Stimulated activated naive B cell treated with anti-CD40 and anti-IgM and Interleukin-4, amounts not matched to agents 10 μg/mL and 1 μg/mL and 100 μg/mL, for 72 hours (primary cell): ENCODE results near the gene ZNF816.

ENCODE experiments used
- ATAC-seq, 2 donors: fragments of 150-1000 bp; cut with Tn5 transposase; replicated peaks; 2 replicates each; pipeline ENCODE4 v1.10.0; 2021; ENCODE audit warnings: moderate library complexity in 1 of 2
- DNase-seq: peaks from one replicate; pipeline ENCODE4 v3.0.0; 2021
- H3K27ac Mint-ChIP-seq: one replicate; pipeline ENCODE4 v1.8.0; 2022; ENCODE audit warnings: mild to moderate bottlenecking, mixed read lengths
- H3K27me3 Mint-ChIP-seq, 2 donors: one replicate each; pipeline ENCODE4 v1.8.0; 2022; ENCODE audit warnings: mixed read lengths in 2 of 2
- H3K36me3 Mint-ChIP-seq, 2 donors: one replicate each; pipeline ENCODE4 v1.8.0; 2022; ENCODE audit warnings: mixed read lengths in 2 of 2, mild to moderate bottlenecking in 1 of 2
- H3K4me1 Mint-ChIP-seq, 2 donors: one replicate each; pipeline ENCODE4 v1.8.0; 2022; ENCODE audit warnings: mixed read lengths in 2 of 2, mild to moderate bottlenecking in 1 of 2
- H3K4me3 Mint-ChIP-seq, 2 donors: one replicate each; pipeline ENCODE4 v1.8.0; 2022; ENCODE audit warnings: mild to moderate bottlenecking in 2 of 2, mixed read lengths in 2 of 2, moderate library complexity in 1 of 2
- H3K9me3 Mint-ChIP-seq, 2 donors: one replicate each; pipeline ENCODE4 v1.8.0; 2022; ENCODE audit warnings: mixed read lengths in 2 of 2, mild to moderate bottlenecking in 1 of 2

The ZNF816 gene

GRCh38 chr19:52962394-52963246 lies at the start of gene ZNF816:
ZNF816 (minus strand) TSS chr19:52962881; CDS start chr19:52956089, 6,792 bp downstream.
- DNase-seq (peak; percentile 96), ATAC-seq (peak; percentile 99 to 100)
- Mint-ChIP-seq H3K27me3 (no peaks in the 10 kb centered on the region), H3K9me3 (peaks cover 13 to 14% of the 10 kb centered on the region in 2 donors), H3K4me3 (peak within 1 kb of the TSS; percentile 93 to 94), H3K27ac (peak within 1 kb of the TSS; percentile 91), H3K36me3 (peaks cover 25 to 35% of the 10 kb centered on the region in 2 donors), H3K4me1 (peaks cover 11 to 30% of the 10 kb centered on the region in 2 donors)

GRCh38 chr19:53012006-53012405 lies 49.3 kb upstream of the ZNF816 start:
- Mint-ChIP-seq H3K27me3 (peaks cover 12 to 14% of the 10 kb centered on the region in 2 donors), H3K36me3 (no peaks in the 10 kb centered on the region), H3K4me1 (peaks cover 3 to 12% of the 10 kb centered on the region in 2 donors), H3K27ac (no peak overlapping the region), H3K9me3 (peaks cover 0 to 5% of the 10 kb centered on the region in 2 donors), H3K4me3 (no peak overlapping the region)
- DNase-seq (no peak), ATAC-seq (no peak)

- Mint-ChIP-seq H3K36me3 (no peaks in the 10 kb centered on the region), H3K4me3 (no peak overlapping the region), H3K27ac (no peak overlapping the region), H3K4me1 (peaks cover 3 to 12% of the 10 kb centered on the region in 2 donors), H3K27me3 (peaks cover 12 to 14% of the 10 kb centered on the region in 2 donors), H3K9me3 (peaks cover 0 to 5% of the 10 kb centered on the region in 2 donors)
- ATAC-seq (no peak), DNase-seq (no peak)
Measured at GRCh38 chr19:53010494-53010893, 47.8 kb upstream of the ZNF816 start.

- Mint-ChIP-seq H3K27me3 (peaks cover 8 to 12% of the 10 kb centered on the region in 2 donors), H3K9me3 (peaks cover 0 to 3% of the 10 kb centered on the region in 2 donors), H3K27ac (no peak overlapping the region), H3K4me1 (peaks cover 3 to 12% of the 10 kb centered on the region in 2 donors), H3K36me3 (no peaks in the 10 kb centered on the region), H3K4me3 (no peak overlapping the region)
- DNase-seq = no peak
- no peak for ATAC-seq
Measured at GRCh38 chr19:53008061-53008778, 45.5 kb upstream of the ZNF816 start.

GRCh38 chr19:53007606-53008005 lies 44.9 kb upstream of the ZNF816 start:
- peaks cover 0 to 3% of the 10 kb centered on the region in 2 donors for H3K9me3 Mint-ChIP-seq
- H3K4me3 Mint-ChIP-seq = peak overlapping the region in 1 of 2 donors; percentile 54
- H3K27ac Mint-ChIP-seq = no peak overlapping the region
- no peak for DNase-seq
- no peaks in the 10 kb centered on the region for H3K36me3 Mint-ChIP-seq
- peaks cover 3 to 12% of the 10 kb centered on the region in 2 donors for H3K4me1 Mint-ChIP-seq
- peak in 1 of 2 donors; percentile 41 for ATAC-seq
- H3K27me3 Mint-ChIP-seq = peaks cover 8 to 12% of the 10 kb centered on the region in 2 donors

GRCh38 chr19:53007200-53007599 lies 44.5 kb upstream of the ZNF816 start:
- Mint-ChIP-seq H3K4me3 (no peak overlapping the region), H3K27me3 (peaks cover 8 to 12% of the 10 kb centered on the region in 2 donors), H3K9me3 (peaks cover 0 to 3% of the 10 kb centered on the region in 2 donors), H3K27ac (no peak overlapping the region), H3K36me3 (no peaks in the 10 kb centered on the region), H3K4me1 (peaks cover 3 to 12% of the 10 kb centered on the region in 2 donors)
- ATAC-seq (peak in 1 of 2 donors; percentile 63), DNase-seq (no peak)

- H3K4me3 Mint-ChIP-seq = no peak overlapping the region
- peaks cover 3 to 12% of the 10 kb centered on the region in 2 donors for H3K4me1 Mint-ChIP-seq
- peaks cover 5 to 10% of the 10 kb centered on the region in 2 donors for H3K27me3 Mint-ChIP-seq
- no peaks in the 10 kb centered on the region for H3K36me3 Mint-ChIP-seq
- H3K27ac Mint-ChIP-seq = no peak overlapping the region
- H3K9me3 Mint-ChIP-seq = peaks cover 0 to 4% of the 10 kb centered on the region in 2 donors
- ATAC-seq = no peak
- no peak for DNase-seq
Measured at GRCh38 chr19:53004242-53004641, 41.6 kb upstream of the ZNF816 start.

GRCh38 chr19:53002479-53002878 lies 39.8 kb upstream of the ZNF816 start:
- no peak overlapping the region for H3K4me3 Mint-ChIP-seq
- peaks cover 0 to 5% of the 10 kb centered on the region in 2 donors for H3K9me3 Mint-ChIP-seq
- H3K27ac Mint-ChIP-seq = no peak overlapping the region
- ATAC-seq = no peak
- H3K36me3 Mint-ChIP-seq = no peaks in the 10 kb centered on the region
- peaks cover under 1 to 4% of the 10 kb centered on the region in 2 donors for H3K4me1 Mint-ChIP-seq
- H3K27me3 Mint-ChIP-seq = peaks cover 4 to 20% of the 10 kb centered on the region in 2 donors
- no peak for DNase-seq

GRCh38 chr19:52997975-52998374 lies 35.3 kb upstream of the ZNF816 start:
- peaks cover 0 to 1% of the 10 kb centered on the region in 2 donors for H3K36me3 Mint-ChIP-seq
- H3K27me3 Mint-ChIP-seq = peaks cover 4 to 27% of the 10 kb centered on the region in 2 donors
- peaks cover 0 to 7% of the 10 kb centered on the region in 2 donors for H3K9me3 Mint-ChIP-seq
- no peak overlapping the region for H3K4me3 Mint-ChIP-seq
- H3K4me1 Mint-ChIP-seq = peaks cover under 1 to 3% of the 10 kb centered on the region in 2 donors
- ATAC-seq (no peak), DNase-seq (no peak)
- no peak overlapping the region for H3K27ac Mint-ChIP-seq

- Mint-ChIP-seq H3K4me1 (peaks cover 10 to 13% of the 10 kb centered on the region in 2 donors), H3K36me3 (peaks cover 1 to 8% of the 10 kb centered on the region in 2 donors), H3K4me3 (no peak overlapping the region), H3K27me3 (peaks cover 14 to 41% of the 10 kb centered on the region in 2 donors), H3K9me3 (peaks cover 7% of the 10 kb centered on the region in 2 donors), H3K27ac (no peak overlapping the region)
- DNase-seq (no peak), ATAC-seq (no peak)
Measured at GRCh38 chr19:52995711-52996110, 33.0 kb upstream of the ZNF816 start.

GRCh38 chr19:52993342-52994178 lies 30.9 kb upstream of the ZNF816 start:
- Mint-ChIP-seq H3K27ac (peak overlapping the region; percentile 51), H3K27me3 (peaks cover 10 to 31% of the 10 kb centered on the region in 2 donors), H3K9me3 (peaks cover 4 to 7% of the 10 kb centered on the region in 2 donors), H3K36me3 (peaks cover 1 to 8% of the 10 kb centered on the region in 2 donors), H3K4me1 (peaks cover 10 to 13% of the 10 kb centered on the region in 2 donors), H3K4me3 (peak overlapping the region; percentile 80 to 81)
- ATAC-seq (peak; percentile 79 to 86), DNase-seq (peak; percentile 76)

- peaks cover 1 to 8% of the 10 kb centered on the region in 2 donors for H3K36me3 Mint-ChIP-seq
- H3K4me3 Mint-ChIP-seq = peak overlapping the region; percentile 80 to 81
- ATAC-seq (peak; percentile 10 to 15), DNase-seq (no peak)
- H3K4me1 Mint-ChIP-seq = peaks cover 10 to 13% of the 10 kb centered on the region in 2 donors
- H3K27ac Mint-ChIP-seq = no peak overlapping the region
- peaks cover 10 to 19% of the 10 kb centered on the region in 2 donors for H3K27me3 Mint-ChIP-seq
- peaks cover 2 to 7% of the 10 kb centered on the region in 2 donors for H3K9me3 Mint-ChIP-seq
Measured at GRCh38 chr19:52992109-52993004, 29.7 kb upstream of the ZNF816 start.

- no peak for ATAC-seq
- DNase-seq = no peak
- peaks cover 7 to 13% of the 10 kb centered on the region in 2 donors for H3K9me3 Mint-ChIP-seq
- peaks cover 6 to 14% of the 10 kb centered on the region in 2 donors for H3K36me3 Mint-ChIP-seq
- H3K4me1 Mint-ChIP-seq = peaks cover 10 to 13% of the 10 kb centered on the region in 2 donors
- no peak overlapping the region for H3K4me3 Mint-ChIP-seq
- H3K27ac Mint-ChIP-seq = no peak overlapping the region
- peaks cover 10 to 19% of the 10 kb centered on the region in 2 donors for H3K27me3 Mint-ChIP-seq
Measured at GRCh38 chr19:52991484-52991883, 28.8 kb upstream of the ZNF816 start.
